ENCODE results near the gene TMEM219.

The TMEM219 gene

DNA sequence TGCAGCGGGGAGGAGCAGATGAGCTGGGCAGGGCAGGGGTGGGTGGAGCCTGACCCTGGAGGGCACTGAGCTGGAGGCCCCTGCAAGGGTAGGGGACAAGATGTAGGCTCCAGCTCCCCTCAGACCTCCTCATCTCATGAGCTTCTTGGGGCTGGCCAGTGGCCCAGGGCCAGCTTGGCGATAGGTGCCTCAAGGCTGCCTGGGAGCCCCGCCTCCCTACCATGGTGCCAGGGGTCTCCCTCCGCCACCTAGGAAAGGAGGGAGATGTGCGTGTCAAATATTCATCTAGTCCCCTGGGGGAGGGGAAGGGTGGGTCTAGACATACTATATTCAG is 29.7 kb downstream of the TMEM219 start:
- Mint-ChIP-seq H3K4me3 (no peak overlapping the region), H3K36me3 (ENCODE audit: low read depth) (peaks cover 45% of the 10 kb centered on the region), H3K27ac (no peak overlapping the region), H3K4me1 (ENCODE audit: low read depth) (peaks cover 15% of the 10 kb centered on the region), H3K9me3 (no peaks in the 10 kb centered on the region), H3K27me3 (ENCODE audit: low read depth) (no peaks in the 10 kb centered on the region)
- no peak for DNase-seq (ENCODE audit: low spot score)

GRCh38 chr16:29992344-29992967 is 30.6 kb downstream of the TMEM219 start:
- H3K36me3 Mint-ChIP-seq (ENCODE audit: low read depth) = peaks cover 47% of the 10 kb centered on the region
- peak overlapping the region; percentile 60 for H3K27ac Mint-ChIP-seq
- no peaks in the 10 kb centered on the region for H3K27me3 Mint-ChIP-seq (ENCODE audit: low read depth)
- H3K4me1 Mint-ChIP-seq (ENCODE audit: low read depth) = peaks cover 20% of the 10 kb centered on the region
- H3K9me3 Mint-ChIP-seq = no peaks in the 10 kb centered on the region
- peak overlapping the region; percentile 38 for H3K4me3 Mint-ChIP-seq
- no peak for DNase-seq (ENCODE audit: low spot score)

GRCh38 chr16:29993191-29993902 is 31.5 kb downstream of the TMEM219 start:
- Mint-ChIP-seq H3K9me3 (no peaks in the 10 kb centered on the region), H3K27me3 (ENCODE audit: low read depth) (no peaks in the 10 kb centered on the region), H3K27ac (no peak overlapping the region), H3K36me3 (ENCODE audit: low read depth) (peaks cover 49% of the 10 kb centered on the region), H3K4me3 (no peak overlapping the region), H3K4me1 (ENCODE audit: low read depth) (peaks cover 20% of the 10 kb centered on the region)
- no peak for DNase-seq (ENCODE audit: low spot score)

DNA sequence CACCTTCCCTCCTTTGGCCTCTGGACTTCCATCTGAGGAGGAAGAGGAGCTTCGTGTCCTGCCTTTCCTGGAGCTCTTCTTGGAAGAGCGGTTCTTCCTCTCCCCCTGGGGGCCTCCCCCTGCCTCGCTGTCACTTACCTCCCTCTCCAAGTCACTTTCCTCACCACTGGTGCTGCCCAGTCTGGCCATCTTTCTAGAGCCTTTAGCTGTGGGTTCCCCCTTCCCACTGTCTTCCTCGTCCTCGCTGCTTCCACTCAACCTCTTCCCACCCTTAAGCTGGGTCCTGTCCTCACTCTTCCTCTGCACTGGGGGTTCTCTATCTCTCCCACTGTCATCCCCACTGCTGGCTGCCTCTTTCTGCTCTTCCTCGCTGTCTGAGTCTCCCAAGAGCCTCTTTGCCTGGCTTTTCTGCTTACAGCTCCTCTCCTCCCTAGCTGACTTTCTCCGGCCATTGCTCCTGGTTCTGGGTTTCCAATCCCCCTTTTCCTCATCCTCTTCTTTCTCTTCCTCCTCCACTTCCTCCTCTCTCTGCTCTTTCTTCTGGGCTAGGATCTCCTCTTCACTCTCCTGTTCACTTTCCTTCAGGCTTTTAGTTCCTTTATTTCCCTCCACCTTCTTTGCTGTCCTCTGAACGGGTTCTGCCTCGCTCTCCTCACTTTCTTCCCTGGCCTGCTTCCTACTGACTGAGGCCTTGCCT is 32.2 kb downstream of the TMEM219 start:
- no peak for DNase-seq (ENCODE audit: low spot score)
- H3K36me3 Mint-ChIP-seq (ENCODE audit: low read depth) = peaks cover 49% of the 10 kb centered on the region
- H3K4me3 Mint-ChIP-seq = peak overlapping the region; percentile 99
- no peaks in the 10 kb centered on the region for H3K27me3 Mint-ChIP-seq (ENCODE audit: low read depth)
- H3K27ac Mint-ChIP-seq = peak overlapping the region; percentile 98
- peaks cover 18% of the 10 kb centered on the region for H3K4me1 Mint-ChIP-seq (ENCODE audit: low read depth)
- H3K9me3 Mint-ChIP-seq = no peaks in the 10 kb centered on the region

- no peaks in the 10 kb centered on the region for H3K9me3 Mint-ChIP-seq
- H3K27ac Mint-ChIP-seq = peak overlapping the region; percentile 98
- H3K27me3 Mint-ChIP-seq (ENCODE audit: low read depth) = no peaks in the 10 kb centered on the region
- peak overlapping the region; percentile 99 for H3K4me3 Mint-ChIP-seq
- peaks cover 49% of the 10 kb centered on the region for H3K36me3 Mint-ChIP-seq (ENCODE audit: low read depth)
- peaks cover 17% of the 10 kb centered on the region for H3K4me1 Mint-ChIP-seq (ENCODE audit: low read depth)
- no peak for DNase-seq (ENCODE audit: low spot score)
Observed at GRCh38 chr16:29994600-29995323, 32.9 kb downstream of the TMEM219 start.

DNA sequence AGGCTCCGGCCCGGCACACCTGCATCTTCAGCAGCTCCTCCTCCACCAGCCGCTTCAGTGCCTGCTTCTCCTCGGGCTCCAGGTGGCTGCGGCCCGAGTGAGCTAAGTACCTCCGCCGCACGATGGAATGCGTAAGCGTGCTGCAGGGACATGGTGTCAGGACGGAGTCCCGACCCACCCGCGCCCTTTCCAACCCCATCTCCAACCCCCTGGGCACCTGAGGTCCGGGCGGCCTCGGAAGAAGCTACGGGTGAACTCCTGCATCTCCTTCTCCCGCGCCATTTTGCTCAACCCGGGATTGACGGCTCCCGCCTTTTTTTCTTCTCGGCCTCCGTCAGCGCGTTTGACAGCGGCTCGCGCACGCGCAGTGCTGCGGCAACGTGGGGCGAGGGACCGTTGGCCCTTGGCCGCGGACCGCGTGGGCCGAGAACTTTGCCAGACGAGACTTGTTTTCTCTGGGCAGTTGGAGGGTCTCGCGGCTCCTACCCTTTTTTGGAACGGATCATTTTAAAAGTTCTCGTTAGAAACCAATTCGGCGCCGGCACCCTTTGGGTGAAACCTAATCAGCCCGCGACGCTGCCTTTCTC is 33.5 kb downstream of the TMEM219 start, which contains the start of gene HIRIP3:
HIRIP3 (minus strand) TSS at position 294 of the 587 bp plus-strand sequence; CDS start at position 282, 12 bp downstream.
- DNase-seq (ENCODE audit: low spot score) = peak; percentile 89
- H3K36me3 Mint-ChIP-seq (ENCODE audit: low read depth) = peaks cover 46% of the 10 kb centered on the region
- H3K27me3 Mint-ChIP-seq (ENCODE audit: low read depth) = no peaks in the 10 kb centered on the region
- peak within 1 kb of the TSS; percentile 98 for H3K27ac Mint-ChIP-seq
- peak within 1 kb of the TSS; percentile 99 for H3K4me3 Mint-ChIP-seq
- no peaks in the 10 kb centered on the region for H3K9me3 Mint-ChIP-seq
- peaks cover 17% of the 10 kb centered on the region for H3K4me1 Mint-ChIP-seq (ENCODE audit: low read depth)

DNA sequence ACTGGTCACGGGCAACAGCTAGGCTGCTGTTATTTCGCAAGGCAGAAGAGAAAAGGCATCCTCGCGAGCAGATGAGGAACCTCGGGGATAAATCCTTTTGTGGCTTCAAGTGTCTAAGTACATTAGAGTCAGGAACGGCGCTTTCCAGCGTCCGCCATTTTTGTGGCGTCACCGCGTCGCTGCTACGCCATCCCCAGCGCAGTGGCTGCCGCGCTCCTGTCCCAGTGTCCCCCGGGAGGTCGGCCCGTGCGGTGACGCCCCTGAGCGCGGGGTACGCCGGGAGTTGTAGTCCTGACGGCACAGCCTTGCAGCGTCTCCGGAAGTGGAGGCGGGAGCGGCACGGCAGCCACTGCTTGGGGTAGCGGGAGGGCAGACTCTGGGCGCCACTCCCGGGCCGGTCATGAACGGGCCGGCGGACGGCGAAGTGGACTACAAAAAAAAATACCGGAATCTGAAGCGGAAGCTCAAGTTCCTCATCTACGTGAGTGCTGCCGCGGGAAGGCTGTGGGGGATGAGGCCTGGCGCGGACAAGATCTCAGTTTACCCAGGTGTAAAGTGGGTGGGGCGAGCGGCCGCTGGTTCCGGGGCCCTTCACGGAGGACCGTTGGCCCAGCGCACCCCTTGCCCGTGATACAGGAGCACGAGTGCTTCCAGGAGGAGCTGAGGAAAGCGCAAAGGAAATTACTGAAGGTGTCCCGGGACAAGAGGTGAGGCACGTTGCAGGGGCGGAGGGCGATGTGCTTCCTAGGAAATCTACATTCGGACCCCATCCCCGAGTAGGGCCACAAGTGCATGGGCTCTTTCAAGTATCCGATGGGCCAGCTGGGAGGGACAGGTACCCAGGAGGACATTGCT is 34.3 kb downstream of the TMEM219 start, which contains the start of gene INO80E:
INO80E (plus strand) TSS at position 331 of the 855 bp plus-strand sequence; CDS start at position 401, 70 bp downstream.
- H3K27me3 Mint-ChIP-seq (ENCODE audit: low read depth) = no peaks in the 10 kb centered on the region
- H3K4me3 Mint-ChIP-seq = peak within 1 kb of the TSS; percentile 99
- H3K36me3 Mint-ChIP-seq (ENCODE audit: low read depth) = peaks cover 45% of the 10 kb centered on the region
- no peaks in the 10 kb centered on the region for H3K9me3 Mint-ChIP-seq
- peaks cover 17% of the 10 kb centered on the region for H3K4me1 Mint-ChIP-seq (ENCODE audit: low read depth)
- H3K27ac Mint-ChIP-seq = peak within 1 kb of the TSS; percentile 98
- DNase-seq (ENCODE audit: low spot score) = peak; percentile 99

- Mint-ChIP-seq H3K4me1 (ENCODE audit: low read depth) (peaks cover 17% of the 10 kb centered on the region), H3K36me3 (ENCODE audit: low read depth) (peaks cover 46% of the 10 kb centered on the region)
Observed at GRCh38 chr16:29996766-29997250, 34.9 kb downstream of the TMEM219 start.

DNA sequence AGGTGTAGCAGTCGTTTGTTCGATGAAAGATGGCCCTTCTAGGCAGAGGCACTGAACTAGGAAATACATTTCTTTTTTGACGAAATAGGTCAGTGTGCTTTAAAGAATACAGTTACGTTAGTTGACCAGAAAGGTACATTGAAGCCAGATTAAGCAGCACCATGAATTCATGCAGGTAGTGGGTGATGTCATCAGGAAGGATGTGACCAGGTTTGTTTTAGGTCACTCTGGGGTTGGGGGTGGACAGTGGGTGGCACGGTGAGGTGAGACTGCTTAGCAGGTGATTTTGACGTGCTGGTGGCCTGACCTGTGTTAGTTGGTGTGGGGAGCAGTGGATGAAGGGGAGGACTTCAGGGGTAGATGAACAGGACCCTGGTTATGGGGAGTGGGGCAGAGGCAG is 37.7 kb downstream of the TMEM219 start:
- H3K4me3 Mint-ChIP-seq = no peak overlapping the region
- H3K9me3 Mint-ChIP-seq = no peaks in the 10 kb centered on the region
- DNase-seq (ENCODE audit: low spot score) = no peak
- H3K27me3 Mint-ChIP-seq (ENCODE audit: low read depth) = no peaks in the 10 kb centered on the region
- peak overlapping the region; percentile 3 for H3K27ac Mint-ChIP-seq
- H3K4me1 Mint-ChIP-seq (ENCODE audit: low read depth) = peaks cover 8% of the 10 kb centered on the region
- H3K36me3 Mint-ChIP-seq (ENCODE audit: low read depth) = peaks cover 44% of the 10 kb centered on the region

More at GRCh38 chr16:29996766-29997250, 34.9 kb downstream of the TMEM219 start:
- Mint-ChIP-seq H3K27ac (peak overlapping the region; percentile 98), H3K27me3 (ENCODE audit: low read depth) (no peaks in the 10 kb centered on the region), H3K9me3 (no peaks in the 10 kb centered on the region), H3K4me3 (peak overlapping the region; percentile 99)
- DNase-seq (ENCODE audit: low spot score) = no peak

DNA sequence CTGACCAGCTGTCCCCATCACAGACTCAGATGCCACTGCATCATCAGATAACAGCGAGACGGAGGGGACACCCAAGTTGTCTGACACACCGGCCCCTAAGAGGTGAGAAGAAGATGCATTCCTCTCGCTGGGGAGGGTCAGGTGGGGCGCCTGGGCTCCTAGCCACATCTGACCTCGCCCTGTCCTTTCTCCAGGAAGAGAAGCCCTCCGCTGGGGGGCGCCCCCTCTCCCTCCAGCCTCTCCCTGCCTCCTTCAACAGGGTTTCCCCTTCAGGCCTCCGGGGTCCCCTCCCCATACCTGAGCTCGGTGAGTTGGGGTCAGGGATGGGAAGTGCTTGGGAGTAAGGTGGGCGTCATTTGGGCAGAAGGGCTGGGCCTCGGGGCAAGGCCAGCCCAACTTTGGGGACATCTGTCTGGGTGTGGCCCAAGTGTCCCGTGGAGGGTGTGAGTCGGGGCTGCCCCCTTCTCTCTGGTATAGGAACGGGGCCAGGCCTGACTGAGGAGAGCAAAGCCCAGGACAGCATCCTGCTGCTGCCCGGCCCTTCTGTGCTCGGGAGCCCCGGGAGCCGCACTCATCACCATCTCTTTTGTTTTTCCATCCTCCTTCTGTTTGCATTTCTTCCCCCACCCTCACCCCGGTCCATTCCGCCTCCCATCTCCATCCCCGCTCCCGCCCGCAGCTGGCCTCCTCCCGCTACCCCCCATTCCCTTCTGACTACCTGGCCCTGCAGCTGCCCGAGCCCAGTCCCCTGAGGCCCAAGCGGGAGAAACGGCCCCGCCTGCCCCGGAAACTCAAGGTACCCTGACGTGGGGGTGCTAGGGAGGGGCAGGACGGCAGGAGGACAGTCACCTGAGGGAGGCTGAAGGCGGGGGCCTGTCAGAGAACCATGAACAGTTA is 39.1 kb downstream of the TMEM219 start:
- Mint-ChIP-seq H3K27ac (no peak overlapping the region), H3K4me1 (ENCODE audit: low read depth) (peaks cover 5% of the 10 kb centered on the region), H3K27me3 (ENCODE audit: low read depth) (no peaks in the 10 kb centered on the region), H3K4me3 (no peak overlapping the region), H3K9me3 (no peaks in the 10 kb centered on the region), H3K36me3 (ENCODE audit: low read depth) (peaks cover 41% of the 10 kb centered on the region)
- DNase-seq (ENCODE audit: low spot score) = no peak

DNA sequence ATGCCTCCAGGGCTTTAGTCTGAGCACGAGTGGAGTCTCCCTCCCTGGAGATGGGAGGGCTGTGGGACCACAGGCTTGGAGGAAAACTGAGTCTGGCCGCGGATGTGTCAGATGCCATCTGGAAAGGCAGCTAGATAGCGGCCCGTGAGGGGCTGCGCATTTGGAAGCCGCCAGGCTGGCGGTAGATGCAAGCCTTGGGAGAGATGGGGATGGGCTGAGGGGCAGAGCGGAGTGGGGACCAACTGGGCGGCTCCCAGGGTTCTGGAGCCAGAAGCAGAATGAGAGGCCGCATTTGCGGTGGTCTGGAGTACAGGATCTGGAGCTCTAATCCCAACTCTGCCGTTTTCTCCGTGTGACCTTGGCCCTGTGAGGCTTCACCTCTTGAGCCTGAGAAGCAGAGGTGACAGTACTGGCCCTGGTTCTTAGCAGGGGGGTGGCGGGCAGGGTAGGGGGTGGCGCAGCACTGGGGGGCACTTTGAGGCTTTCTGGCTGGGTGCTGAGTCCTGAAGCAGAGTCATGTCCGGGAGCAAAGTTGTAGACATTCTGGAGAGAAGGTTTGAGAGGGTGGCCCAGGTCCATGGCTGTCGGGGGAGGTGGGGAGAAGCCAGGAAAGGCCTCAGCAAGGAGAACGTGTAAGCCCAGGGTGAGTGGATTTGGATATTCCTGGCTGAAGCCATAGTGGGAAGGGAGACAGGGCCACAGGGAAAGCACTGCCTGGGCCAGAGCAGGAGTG is 40.9 kb downstream of the TMEM219 start:
- H3K4me3 Mint-ChIP-seq = no peak overlapping the region
- peaks cover 33% of the 10 kb centered on the region for H3K36me3 Mint-ChIP-seq (ENCODE audit: low read depth)
- H3K4me1 Mint-ChIP-seq (ENCODE audit: low read depth) = no peaks in the 10 kb centered on the region
- H3K27ac Mint-ChIP-seq = no peak overlapping the region
- no peaks in the 10 kb centered on the region for H3K27me3 Mint-ChIP-seq (ENCODE audit: low read depth)
- no peak for DNase-seq (ENCODE audit: low spot score)
- H3K9me3 Mint-ChIP-seq = no peaks in the 10 kb centered on the region

Data from T-helper 2 cell treated with Interferon-gamma antibody and Interleukin-4, amounts not matched to agents 5 μg/mL and 100 μg/mL, for 36 hours (primary cell).